Esophagus squamous epithelium (tissue), 4 donors: Measurements from ENCODE around the gene PKN3.

ENCODE experiments used
- CTCF ChIP-seq, 6 experiments: fragments of 450-650 bp in 4 of 6; fragments of 200-600 bp in 2 of 6; sonication (generic) in 2 of 6; IDR thresholded peaks; one replicate each; pipeline ENCODE4 v1.5.1; 2016 to 2019; ENCODE audit warnings: antibody characterized with exemption in 6 of 6, mild to moderate bottlenecking in 4 of 6, moderate library complexity in 4 of 6
- POLR2A ChIP-seq, 4 donors: fragments of 450-650 bp; IDR thresholded peaks; one replicate each; pipeline ENCODE4 v1.6.1; 2017; ENCODE audit warnings: antibody characterized with exemption in 4 of 4, mild to moderate bottlenecking in 4 of 4, moderate library complexity in 3 of 4

GRCh38 chr9:128747241-128747640, 44.9 kb downstream of the PKN3 start:
- TF ChIP-seq CTCF (IDR thresholded peaks at IDR 0.05) (no peak), POLR2A (IDR thresholded peaks at IDR 0.05) (no peak)
